ENCODE results near the gene EEF2K. TPM values are rescaled to one million over a fixed set of nuclear protein-coding genes. Genes with fewer than 3 reads are reported as not detected.
A peak's percentile ranks its signal among the peaks of the same experiment; 100 is the strongest.

The EEF2K gene
- total RNA-seq, 1 experiment from 2014 or later: 17.5 TPM

GRCh38 chr16:22162656-22163009 is 43.4 kb upstream of the EEF2K start:
- POLR2A ChIA-PET: no interaction called here
- Histone ChIP-seq H3K4me3 (ENCODE audit: low read depth, low read length) (peak overlapping the region; percentile 17; the same call in 1 of the 2 replicates), H3K36me3 (ENCODE audit: control insufficient read depth, insufficient read depth, low read length) (no peaks in the 10 kb centered on the region), H3K4me1 (no peaks in the 10 kb centered on the region), H3K9me3 (no peaks in the 10 kb centered on the region), H3K27me3 (replicated peaks; ENCODE audit: control insufficient read depth, insufficient read depth, low read length) (no peaks in the 10 kb centered on the region; the same call in none of the 2 replicates)
- Mint-ChIP-seq H3K4me1 (ENCODE audit: low read depth, unreplicated experiment) (no peaks in the 10 kb centered on the region), H3K27ac (ENCODE audit: unreplicated experiment) (no peak overlapping the region), H3K4me3 (ENCODE audit: unreplicated experiment) (peak overlapping the region; percentile 25), H3K36me3 (ENCODE audit: insufficient read depth, unreplicated experiment) (no peaks in the 10 kb centered on the region), H3K27me3 (ENCODE audit: insufficient read depth, unreplicated experiment) (peaks cover 6% of the 10 kb centered on the region), H3K9me3 (ENCODE audit: unreplicated experiment) (peaks cover 11% of the 10 kb centered on the region)
- no peak for TF ChIP-seq CTCF (IDR thresholded peaks at IDR 0.05; ENCODE audit: insufficient read depth in 1 of 2, low read depth in 1 of 2, low read length in 1 of 2, severe bottlenecking in 1 of 2, unreplicated experiment in 1 of 2)
- intact Hi-C loops (cut with micrococcal nuclease; ENCODE audit: unreplicated experiment): no loop called here
- CTCF ChIA-PET: no interaction called here
- no TSS peak for BruUV-seq (replicated peaks)
- DNase-seq: no peak

GRCh38 chr16:22163806-22164205 is 42.3 kb upstream of the EEF2K start:
- DNase-seq: no peak
- no peaks in the 10 kb centered on the region; the same call in none of the 2 replicates for H3K27me3 ChIP-seq (replicated peaks; ENCODE audit: control insufficient read depth, insufficient read depth, low read length)
- Mint-ChIP-seq H3K9me3 (ENCODE audit: unreplicated experiment) (peaks cover 11% of the 10 kb centered on the region), H3K27ac (ENCODE audit: unreplicated experiment) (no peak overlapping the region), H3K4me3 (ENCODE audit: unreplicated experiment) (no peak overlapping the region), H3K27me3 (ENCODE audit: insufficient read depth, unreplicated experiment) (peaks cover 6% of the 10 kb centered on the region), H3K36me3 (ENCODE audit: insufficient read depth, unreplicated experiment) (no peaks in the 10 kb centered on the region), H3K4me1 (ENCODE audit: low read depth, unreplicated experiment) (no peaks in the 10 kb centered on the region)
- BruUV-seq (replicated peaks): no TSS peak
- H3K4me3 ChIP-seq (ENCODE audit: low read depth, low read length): no peak overlapping the region
- CTCF ChIA-PET: no interaction called here
- H3K9me3 ChIP-seq: no peaks in the 10 kb centered on the region
- TF ChIP-seq CTCF (IDR thresholded peaks at IDR 0.05; ENCODE audit: insufficient read depth in 1 of 2, low read depth in 1 of 2, low read length in 1 of 2, severe bottlenecking in 1 of 2, unreplicated experiment in 1 of 2): no peak
- intact Hi-C loops (cut with micrococcal nuclease; ENCODE audit: unreplicated experiment): no loop called here
- H3K4me1 ChIP-seq: no peaks in the 10 kb centered on the region
- POLR2A ChIA-PET: no interaction called here
- no peaks in the 10 kb centered on the region for H3K36me3 ChIP-seq (ENCODE audit: control insufficient read depth, insufficient read depth, low read length)

- Mint-ChIP-seq H3K4me3 (ENCODE audit: unreplicated experiment) (no peak overlapping the region), H3K36me3 (ENCODE audit: insufficient read depth, unreplicated experiment) (no peaks in the 10 kb centered on the region), H3K27me3 (ENCODE audit: insufficient read depth, unreplicated experiment) (peaks cover 6% of the 10 kb centered on the region), H3K4me1 (ENCODE audit: low read depth, unreplicated experiment) (no peaks in the 10 kb centered on the region), H3K27ac (ENCODE audit: unreplicated experiment) (no peak overlapping the region), H3K9me3 (ENCODE audit: unreplicated experiment) (peaks cover 11% of the 10 kb centered on the region)
- intact Hi-C loops (cut with micrococcal nuclease; ENCODE audit: unreplicated experiment): no loop called here
- H3K27me3 ChIP-seq (replicated peaks; ENCODE audit: control insufficient read depth, insufficient read depth, low read length): no peaks in the 10 kb centered on the region; the same call in none of the 2 replicates
- no peaks in the 10 kb centered on the region for H3K9me3 ChIP-seq
- TF ChIP-seq CTCF (IDR thresholded peaks at IDR 0.05; ENCODE audit: insufficient read depth in 1 of 2, low read depth in 1 of 2, low read length in 1 of 2, severe bottlenecking in 1 of 2, unreplicated experiment in 1 of 2): no peak
- DNase-seq: no peak
- no TSS peak for BruUV-seq (replicated peaks)
- POLR2A ChIA-PET: no interaction called here
- CTCF ChIA-PET: no interaction called here
- H3K36me3 ChIP-seq (ENCODE audit: control insufficient read depth, insufficient read depth, low read length): no peaks in the 10 kb centered on the region
- H3K4me1 ChIP-seq: no peaks in the 10 kb centered on the region
- H3K4me3 ChIP-seq (ENCODE audit: low read depth, low read length): no peak overlapping the region
Observed at GRCh38 chr16:22164482-22164881, 41.6 kb upstream of the EEF2K start.

Data from Caco-2 (cell line).